Body of pancreas (tissue), 4 donors: ENCODE results near the gene GRAMD1C. TPM values are rescaled to one million over a fixed set of nuclear protein-coding genes. Genes with fewer than 3 reads are reported as not detected.
"Not testable (repeated sequence)": the region's sequence is repeated elsewhere in the genome, so short reads cannot be mapped to it uniquely, and the experiment has no call there.

Experiments
- ATAC-seq: fragments of 150-250 bp; one replicate; pipeline ENCODE4 v1.9.1; 2016
- DNase-seq, 4 donors: peaks; one replicate each; pipeline ENCODE4 v3.0.0-alpha.2; 2019
- H3K27ac ChIP-seq, 4 donors: fragments of 200-600 bp; sonication (generic); 1 replicate in 3 of 4; 2 replicates in 1 of 4; pipeline versions ENCODE4 v1.5.1 to v1.6.1; 2016 to 2019; ENCODE audit warnings: mild to moderate bottlenecking in 1 of 4, mixed read lengths in 1 of 4, moderate library complexity in 1 of 4
- H3K27me3 ChIP-seq, 2 donors: fragments of 200-600 bp; sonication (generic); one replicate each; pipeline ENCODE4 v1.6.0; 2016; ENCODE audit warnings: mild to moderate bottlenecking in 1 of 2
- H3K36me3 ChIP-seq, 2 donors: fragments of 200-600 bp; sonication (generic); replicated peaks in 1 of 2; 2 replicates each; pipeline ENCODE4 v1.5.1; 2016; ENCODE audit warnings: low read depth in 2 of 2; ENCODE audit not compliant: insufficient read depth in 1 of 2
- H3K4me1 ChIP-seq: fragments of 200-600 bp; sonication (generic); one replicate; pipeline ENCODE4 v1.6.0; 2016
- H3K4me3 ChIP-seq, 2 donors: fragments of 200-600 bp; sonication (generic); 1 replicate in 1 of 2; 2 replicates in 1 of 2; pipeline ENCODE4 v1.5.1; 2016 to 2019
- H3K9me3 ChIP-seq, 3 donors: fragments of 200-600 bp; sonication (generic); 1 replicate in 2 of 3; 2 replicates in 1 of 3; pipeline ENCODE4 v1.5.1; 2016
- POLR2A ChIP-seq, 3 donors: fragments of 450-650 bp; IDR thresholded peaks; one replicate each; pipeline ENCODE4 v1.6.1; 2016; ENCODE audit warnings: antibody characterized with exemption in 3 of 3, mild to moderate bottlenecking in 2 of 3
- WGBS, 2 donors: methylation state at CpG; one replicate each; pipeline ENCODE4 v1.1.5; 2017; 5-methylcytosine and 5-hydroxymethylcytosine counted together
- intact Hi-C: fragments of 100-400 bp; cut with DNase I; formaldehyde crosslinking; loops from one replicate; pipeline ENCODE4 v1.15.1; 2023
- total RNA-seq, 2 donors: library from RNA; depleted of rRNA; stranded (reverse); fragments of >200 nt; gene quantifications; one replicate each; pipeline ENCODE4 v1.1.0, GENCODE V29; 2016
- TF ChIP-seq, protein P1 (sequence below), 7 experiments: fragments of 450-650 bp in 4 of 7; fragments of 200-600 bp in 3 of 7; sonication (generic) in 3 of 7; IDR thresholded peaks; one replicate each; pipeline ENCODE4 v1.5.1; 2016 to 2019; ENCODE audit warnings: antibody characterized with exemption in 7 of 7

The GRAMD1C gene
- total RNA-seq, 2 donors from 2014 or later: 18.5 to 27.0 TPM

GRCh38 chr3:113847664-113848461 is 9.3 kb downstream of the GRAMD1C start:
- WGBS, 2 donors: 67 to 72% methylated on average over 2 of the region's 2 CpGs
- ATAC-seq (peak; percentile 94), DNase-seq (peak in 1 of 4 donors; percentile 13)
- Histone ChIP-seq H3K9me3 (no peaks in the 10 kb centered on the region), H3K27me3 (no peaks in the 10 kb centered on the region), H3K4me1 (no peaks in the 10 kb centered on the region), H3K27ac (no peak overlapping the region), H3K36me3 (no peaks in the 10 kb centered on the region), H3K4me3 (no peak overlapping the region)
- intact Hi-C loops: no loop called here
- TF ChIP-seq, protein P1, sequence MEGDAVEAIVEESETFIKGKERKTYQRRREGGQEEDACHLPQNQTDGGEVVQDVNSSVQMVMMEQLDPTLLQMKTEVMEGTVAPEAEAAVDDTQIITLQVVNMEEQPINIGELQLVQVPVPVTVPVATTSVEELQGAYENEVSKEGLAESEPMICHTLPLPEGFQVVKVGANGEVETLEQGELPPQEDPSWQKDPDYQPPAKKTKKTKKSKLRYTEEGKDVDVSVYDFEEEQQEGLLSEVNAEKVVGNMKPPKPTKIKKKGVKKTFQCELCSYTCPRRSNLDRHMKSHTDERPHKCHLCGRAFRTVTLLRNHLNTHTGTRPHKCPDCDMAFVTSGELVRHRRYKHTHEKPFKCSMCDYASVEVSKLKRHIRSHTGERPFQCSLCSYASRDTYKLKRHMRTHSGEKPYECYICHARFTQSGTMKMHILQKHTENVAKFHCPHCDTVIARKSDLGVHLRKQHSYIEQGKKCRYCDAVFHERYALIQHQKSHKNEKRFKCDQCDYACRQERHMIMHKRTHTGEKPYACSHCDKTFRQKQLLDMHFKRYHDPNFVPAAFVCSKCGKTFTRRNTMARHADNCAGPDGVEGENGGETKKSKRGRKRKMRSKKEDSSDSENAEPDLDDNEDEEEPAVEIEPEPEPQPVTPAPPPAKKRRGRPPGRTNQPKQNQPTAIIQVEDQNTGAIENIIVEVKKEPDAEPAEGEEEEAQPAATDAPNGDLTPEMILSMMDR (IDR thresholded peaks at IDR 0.05): no peak
- TF ChIP-seq POLR2A (IDR thresholded peaks at IDR 0.05): no peak

- intact Hi-C loops, H3K4me1 ChIP-seq, H3K9me3 ChIP-seq, H3K27me3 ChIP-seq, H3K36me3 ChIP-seq, H3K4me3 ChIP-seq, ATAC-seq, H3K27ac ChIP-seq, DNase-seq: not testable (repeated sequence)
- 77 to 83% methylated on average over 3 of the region's 3 CpGs for WGBS, 2 donors
Observed at GRCh38 chr3:113849071-113849470, 10.5 kb downstream of the GRAMD1C start.

- intact Hi-C loops, H3K4me3 ChIP-seq, H3K4me1 ChIP-seq, H3K27ac ChIP-seq, H3K27me3 ChIP-seq, H3K9me3 ChIP-seq, DNase-seq, ATAC-seq, H3K36me3 ChIP-seq: not testable (repeated sequence)
- WGBS, 2 donors: 55 to 92% methylated on average over 1 to 3 of the region's 22 CpGs
Observed at GRCh38 chr3:113849841-113850240, 11.3 kb downstream of the GRAMD1C start.

DNA sequence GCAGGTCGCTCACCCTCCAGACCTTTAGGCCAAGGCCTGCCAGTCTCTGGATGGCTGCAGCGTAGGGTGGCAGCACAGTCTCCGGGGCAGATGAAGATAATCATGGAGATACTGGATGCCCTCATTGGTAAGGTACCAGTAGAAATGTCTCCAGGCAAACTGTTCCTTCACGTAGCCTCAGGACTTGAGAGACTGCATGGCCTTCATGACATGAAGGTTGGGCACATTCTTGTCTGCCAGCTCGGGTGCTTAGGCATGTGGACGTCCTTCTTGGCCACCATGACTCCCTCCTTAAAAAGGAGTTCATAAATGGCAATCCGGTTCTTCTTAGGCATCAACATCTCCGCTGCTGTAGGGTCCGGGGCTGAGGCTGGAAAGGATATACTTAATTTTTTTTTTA is 11.8 kb downstream of the GRAMD1C start:
- H3K36me3 ChIP-seq, H3K9me3 ChIP-seq, DNase-seq, H3K4me1 ChIP-seq, H3K27ac ChIP-seq, intact Hi-C loops, ATAC-seq, H3K27me3 ChIP-seq, H3K4me3 ChIP-seq: not testable (repeated sequence)
- 90 to 92% methylated on average over 8 to 9 of the region's 9 CpGs for WGBS, 2 donors

- no peaks in the 10 kb centered on the region for H3K27me3 ChIP-seq
- DNase-seq (no peak), ATAC-seq (no peak)
- intact Hi-C loops: no loop called here
- no peaks in the 10 kb centered on the region for H3K36me3 ChIP-seq
- H3K4me3 ChIP-seq: no peak overlapping the region
- TF ChIP-seq, protein P1 (IDR thresholded peaks at IDR 0.05): no peak
- no peak for TF ChIP-seq POLR2A (IDR thresholded peaks at IDR 0.05)
- H3K27ac ChIP-seq: no peak overlapping the region
- H3K4me1 ChIP-seq: no peaks in the 10 kb centered on the region
- H3K9me3 ChIP-seq: no peaks in the 10 kb centered on the region
- WGBS, 2 donors: 40 to 57% methylated on average over 3 of the region's 3 CpGs
Observed at GRCh38 chr3:113852506-113852905, 13.9 kb downstream of the GRAMD1C start.

DNA sequence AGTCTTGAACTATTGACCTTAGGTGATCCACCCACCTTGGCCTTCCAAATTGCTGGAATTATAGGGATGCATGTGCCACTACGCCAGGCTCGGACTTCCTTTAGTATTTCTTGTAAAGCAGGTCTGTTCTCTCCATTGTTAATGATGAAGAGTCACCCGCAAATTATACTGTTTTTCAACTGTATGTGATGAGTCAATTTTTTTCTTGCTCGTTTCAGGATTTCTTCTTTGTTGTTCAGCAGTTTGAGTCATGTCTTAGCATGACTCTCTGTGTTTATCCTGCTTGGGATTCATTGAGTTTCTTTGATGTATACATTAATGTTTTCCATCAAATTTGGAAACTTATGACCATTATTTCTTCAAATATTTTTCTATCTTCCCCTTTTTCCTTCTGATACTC is 28.9 kb downstream of the GRAMD1C start:
- 62 to 66% methylated on average over 4 of the region's 4 CpGs for WGBS, 2 donors
- DNase-seq (no peak), ATAC-seq (no peak)
- H3K27ac ChIP-seq: no peak overlapping the region
- no peaks in the 10 kb centered on the region for H3K27me3 ChIP-seq
- intact Hi-C loops: no loop called here
- no peak overlapping the region for H3K4me3 ChIP-seq
- H3K9me3 ChIP-seq: no peaks in the 10 kb centered on the region
- H3K4me1 ChIP-seq: no peaks in the 10 kb centered on the region
- TF ChIP-seq POLR2A (IDR thresholded peaks at IDR 0.05): no peak
- TF ChIP-seq, protein P1 (IDR thresholded peaks at IDR 0.05): no peak
- H3K36me3 ChIP-seq: no peaks in the 10 kb centered on the region
